Spleen (tissue), 11 donors: Measurements from ENCODE around the gene FAM114A1. TPM values are rescaled to one million over a fixed set of nuclear protein-coding genes. Genes with fewer than 3 reads are reported as not detected.

ENCODE experiments used
- DNase-seq: peaks from one replicate; pipeline ENCODE4 v3.0.0-alpha.2; 2020
- H3K27ac ChIP-seq, 8 donors: fragments of 200-600 bp; sonication (generic) in 7 of 8; 1 replicate in 4 of 8; 2 replicates in 4 of 8; pipeline versions ENCODE4 v1.5.0 to v1.8.0; 2016 to 2021; ENCODE audit warnings: inconsistent platforms in 4 of 8, mild to moderate bottlenecking in 4 of 8, moderate library complexity in 1 of 8
- H3K27me3 ChIP-seq, 7 donors: fragments of 200-600 bp; sonication (generic) in 6 of 7; replicated peaks in 1 of 7; 1 replicate in 4 of 7; 2 replicates in 3 of 7; pipeline versions ENCODE4 v1.5.0 to v1.8.0; 2016 to 2021; ENCODE audit warnings: inconsistent platforms in 3 of 7, mild to moderate bottlenecking in 1 of 7
- H3K36me3 ChIP-seq, 6 donors: fragments of 200-600 bp; sonication (generic) in 5 of 6; 1 replicate in 4 of 6; 2 replicates in 2 of 6; pipeline versions ENCODE4 v1.5.0 to v1.8.0; 2016 to 2021; ENCODE audit warnings: inconsistent platforms in 2 of 6
- H3K4me1 ChIP-seq, 6 donors: fragments of 200-600 bp; sonication (generic) in 5 of 6; 1 replicate in 3 of 6; 2 replicates in 3 of 6; pipeline versions ENCODE4 v1.5.0 to v1.8.0; 2016 to 2021; ENCODE audit warnings: inconsistent platforms in 3 of 6
- H3K4me3 ChIP-seq, 8 donors: fragments of 200-600 bp; sonication (generic) in 7 of 8; 1 replicate in 4 of 8; 2 replicates in 4 of 8; pipeline versions ENCODE4 v1.5.0 to v1.8.0; 2016 to 2021; ENCODE audit warnings: inconsistent platforms in 4 of 8, mild to moderate bottlenecking in 4 of 8, moderate library complexity in 2 of 8
- H3K9me3 ChIP-seq, 8 donors: fragments of 200-600 bp; sonication (generic) in 7 of 8; 1 replicate in 4 of 8; 2 replicates in 4 of 8; pipeline versions ENCODE4 v1.5.0 to v1.8.0; 2016 to 2021; ENCODE audit warnings: inconsistent platforms in 4 of 8
- CTCF ChIP-seq, 11 experiments: fragments of 200-600 bp in 7 of 11; fragments of 450-650 bp in 4 of 11; sonication (generic) in 4 of 11; IDR thresholded peaks in 8 of 11; conservative IDR thresholded peaks in 3 of 11; 1 replicate in 7 of 11; 2 replicates in 4 of 11; pipeline versions ENCODE4 v1.4.0 to v1.8.0; 2016 to 2021; ENCODE audit warnings: antibody characterized with exemption in 11 of 11, inconsistent platforms in 4 of 11, mild to moderate bottlenecking in 1 of 11
- POLR2A ChIP-seq, 3 donors: fragments of 450-650 bp; IDR thresholded peaks; one replicate each; pipeline ENCODE4 v1.5.1; 2017; ENCODE audit warnings: antibody characterized with exemption in 3 of 3, mild to moderate bottlenecking in 1 of 3
- POLR2AphosphoS5 ChIP-seq, 3 donors: sonication (generic); formaldehyde crosslinking; IDR thresholded peaks; one replicate each; pipeline ENCODE4 v1.5.1; 2017; ENCODE audit warnings: antibody characterized with exemption in 3 of 3
- WGBS, 5 donors: extraction: QIAGEN DNeasy Blood & Tissue Kit in 3 of 5; methylation state at CpG; one replicate each; pipeline versions ENCODE4 v1.1.5 to v1.1.7; 2013 to 2018; 5-methylcytosine and 5-hydroxymethylcytosine counted together
- intact Hi-C: fragments of 100-400 bp; cut with DNase I; formaldehyde crosslinking; loops from one replicate; pipeline ENCODE4 v1.15.0; 2023; ENCODE audit warnings: low total_unique reads
- polyA plus RNA-seq, 3 donors: library from polyadenylated mRNA; stranded (reverse); fragments of 200-250 nt; gene quantifications; one replicate each; pipeline ENCODE4 v1.2.1, GENCODE V29; 2013
- total RNA-seq, 7 donors: library from RNA; depleted of rRNA in 3 of 7; stranded (reverse); fragments of >200 nt in 3 of 7; fragmentation: NEBNext Ultra II Directional in 4 of 7; extraction: Animal tissue kit (Norgen Biotek cat#: 25700) in 4 of 7; gene quantifications; one replicate each; pipeline versions ENCODE4 v1.1.0 to v1.2.1, GENCODE V29; 2016 to 2021
- donor health status: healthy with polysubstance abuse.
- donor health status: DM: no; HTN: no; CAD: no; lungs with moderate emphysema.
- donor health status: DM: no; HTN: no; CAD: no.
- donor health status: Bipolar disorder and iron deficiency.
- donor health status: healthy.
- donor health status: DM: no; HTN: no; CAD: no.
- donor health status: DM: yes; HTN: yes; CAD: no.

Gene FAM114A1
- total and polyA plus RNA-seq, 10 donors: 3.9 to 50.2 (median 24.1) TPM

- Histone ChIP-seq H3K27me3 (no peaks in the 10 kb centered on the region), H3K4me1 (peaks cover 11 to 47% (median 26%) of the 10 kb centered on the region in 6 donors), H3K9me3 (no peaks in the 10 kb centered on the region), H3K36me3 (no peaks in the 10 kb centered on the region), H3K27ac (no peak overlapping the region), H3K4me3 (no peak overlapping the region)
- TF ChIP-seq POLR2AphosphoS5 (IDR thresholded peaks at IDR 0.05) (no peak), CTCF (IDR thresholded peaks at IDR 0.05 in 8 of 11, conservative IDR thresholded peaks at IDR 0.05 in 3 of 11) (no peak), POLR2A (IDR thresholded peaks at IDR 0.05) (no peak)
- DNase-seq: no peak
- intact Hi-C loops: no loop called here
- 85 to 98% (median 89%) methylated on average over 4 of the region's 4 CpGs for WGBS, 5 donors
Measured at GRCh38 chr4:38861791-38862190, 5.8 kb upstream of the FAM114A1 start.

DNA sequence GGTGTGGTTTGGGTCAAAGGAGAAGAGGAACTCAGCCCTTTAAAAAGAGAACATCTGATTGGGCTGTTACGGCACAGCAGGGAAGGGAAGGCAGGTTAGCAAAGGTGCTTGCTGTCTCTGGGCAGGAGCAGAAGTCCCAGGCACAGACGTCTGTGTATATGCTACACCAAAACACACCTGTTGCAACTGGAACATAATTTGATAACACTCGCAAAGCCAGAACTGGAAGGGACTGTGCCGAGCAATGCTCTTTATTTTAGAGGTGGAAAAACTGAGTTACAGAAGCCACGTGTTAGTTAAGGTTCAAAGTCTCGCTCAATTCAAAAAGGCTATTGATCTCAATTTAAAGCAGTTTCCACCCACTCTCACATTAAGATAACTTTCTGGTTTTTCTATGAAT is 2.2 kb upstream of the FAM114A1 start:
- no peaks in the 10 kb centered on the region for H3K9me3 ChIP-seq
- no peak for TF ChIP-seq POLR2A (IDR thresholded peaks at IDR 0.05)
- no peak for TF ChIP-seq CTCF (IDR thresholded peaks at IDR 0.05 in 8 of 11, conservative IDR thresholded peaks at IDR 0.05 in 3 of 11)
- TF ChIP-seq POLR2AphosphoS5 (IDR thresholded peaks at IDR 0.05): no peak
- no peak for DNase-seq
- whole genome bisulfite sequencing, 5 donors: 67 to 83% (median 71%) methylated on average over 6 of the region's 6 CpGs
- peaks cover 0 to 9% (median 0%) of the 10 kb centered on the region in 7 donors for H3K27me3 ChIP-seq
- no peaks in the 10 kb centered on the region for H3K36me3 ChIP-seq
- no peak overlapping the region for H3K4me3 ChIP-seq
- intact Hi-C loops: no loop called here
- peaks cover 0 to 46% (median 32%) of the 10 kb centered on the region in 6 donors for H3K4me1 ChIP-seq
- H3K27ac ChIP-seq: no peak overlapping the region

- Histone ChIP-seq H3K27me3 (peaks cover 0 to 9% (median 0%) of the 10 kb centered on the region in 7 donors), H3K27ac (peak overlapping the region in 7 of 8 donors; percentile 81 to 93 (median 87)), H3K36me3 (peaks cover 0 to 2% (median 0%) of the 10 kb centered on the region in 6 donors), H3K4me3 (peak overlapping the region in 7 of 8 donors; percentile 28 to 78 (median 57)), H3K4me1 (peaks cover 0 to 40% (median 27%) of the 10 kb centered on the region in 6 donors), H3K9me3 (no peaks in the 10 kb centered on the region)
- DNase-seq: no peak
- no peak for TF ChIP-seq POLR2A (IDR thresholded peaks at IDR 0.05)
- peak in 1 of 11 experiments; percentile 9 for TF ChIP-seq CTCF (IDR thresholded peaks at IDR 0.05 in 8 of 11, conservative IDR thresholded peaks at IDR 0.05 in 3 of 11)
- TF ChIP-seq POLR2AphosphoS5 (IDR thresholded peaks at IDR 0.05): no peak
- 48 to 58% (median 56%) methylated on average over 11 of the region's 11 CpGs for WGBS, 5 donors
- intact Hi-C loops: no loop called here
Measured at GRCh38 chr4:38866973-38867477, 581 bp upstream of the FAM114A1 start.

- Histone ChIP-seq H3K4me3 (peak overlapping the region; percentile 49 to 78 (median 58)), H3K36me3 (peaks cover 0 to 4% (median 0%) of the 10 kb centered on the region in 6 donors), H3K27me3 (peaks cover 0 to 9% (median 0%) of the 10 kb centered on the region in 7 donors), H3K9me3 (no peaks in the 10 kb centered on the region), H3K27ac (peak overlapping the region; percentile 51 to 93 (median 86)), H3K4me1 (peaks cover 0 to 44% (median 29%) of the 10 kb centered on the region in 6 donors)
- TF ChIP-seq POLR2AphosphoS5 (IDR thresholded peaks at IDR 0.05) (peak in 2 of 3 donors; percentile 2 to 4), CTCF (IDR thresholded peaks at IDR 0.05 in 8 of 11, conservative IDR thresholded peaks at IDR 0.05 in 3 of 11) (no peak)
- no peak for DNase-seq
- intact Hi-C loops: no loop called here
- WGBS, 5 donors: 57 to 72% (median 59%) methylated on average over 18 to 30 of the region's 30 CpGs
Measured at GRCh38 chr4:38868059-38868960, 704 bp downstream of the FAM114A1 start.
